ENCODE data around the gene OSTC. TPM values are rescaled to one million over a fixed set of nuclear protein-coding genes. Genes with fewer than 3 reads are reported as not detected.
A peak's percentile ranks its signal among the peaks of the same experiment; 100 is the strongest.

Gene OSTC
- total RNA-seq = 64.4 TPM
- long read RNA-seq, transcript OSTC-201 (4 exons, 1,077 nt) = major isoform, 70 of 74 reads
- long read RNA-seq, partial matches to known transcripts = 0 of 74 reads
- long read RNA-seq, other reads (novel, unspliced or antisense) = 1 of 74 reads

DNA sequence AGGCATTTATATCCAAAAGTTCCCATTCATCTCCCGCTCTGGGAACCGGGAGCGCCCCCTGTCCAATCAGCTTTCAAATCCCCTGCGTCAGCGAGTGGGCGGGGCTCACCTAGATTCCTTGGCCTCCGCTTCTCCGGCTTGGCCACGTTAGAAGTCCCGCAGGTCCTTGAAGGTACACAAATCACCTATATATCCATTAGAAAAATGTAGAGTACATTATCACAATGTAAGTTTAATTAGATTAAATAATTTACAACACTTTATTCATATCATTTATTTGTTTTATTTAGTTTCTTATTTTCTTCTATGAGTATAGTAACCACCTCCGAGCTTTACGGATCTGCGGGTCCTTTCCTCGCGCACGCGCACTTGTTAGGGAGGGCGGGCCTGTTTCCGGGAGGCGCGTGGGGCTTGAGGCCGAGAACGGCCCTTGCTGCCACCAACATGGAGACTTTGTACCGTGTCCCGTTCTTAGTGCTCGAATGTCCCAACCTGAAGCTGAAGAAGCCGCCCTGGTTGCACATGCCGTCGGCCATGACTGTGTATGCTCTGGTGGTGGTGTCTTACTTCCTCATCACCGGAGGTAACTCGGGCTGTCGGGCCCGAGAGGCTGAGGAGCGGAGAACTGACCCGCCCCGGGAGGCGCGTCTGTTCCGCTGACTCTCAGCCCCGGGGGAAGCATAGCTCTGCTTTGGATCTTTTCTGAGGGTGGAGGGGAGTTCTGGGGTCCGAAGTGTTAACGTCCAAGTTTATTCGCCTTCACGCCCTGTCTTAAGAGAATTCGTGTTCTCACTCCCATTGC is at the start of gene OSTC:
OSTC (plus strand) TSS at position 388 of the 802 bp plus-strand sequence; CDS start at position 445, 57 bp downstream.
- Histone ChIP-seq H3K27ac (peak within 1 kb of the TSS; percentile 92), H3K4me1 (peaks cover 23% of the 10 kb centered on the region), H3K27me3 (ENCODE audit: low read depth) (no peaks in the 10 kb centered on the region), H3K36me3 (no peaks in the 10 kb centered on the region), H3K9me3 (no peaks in the 10 kb centered on the region), H3K4me3 (peak within 1 kb of the TSS; percentile 89)
- DNase-seq = peak; percentile 97
- TF ChIP-seq, protein P1, sequence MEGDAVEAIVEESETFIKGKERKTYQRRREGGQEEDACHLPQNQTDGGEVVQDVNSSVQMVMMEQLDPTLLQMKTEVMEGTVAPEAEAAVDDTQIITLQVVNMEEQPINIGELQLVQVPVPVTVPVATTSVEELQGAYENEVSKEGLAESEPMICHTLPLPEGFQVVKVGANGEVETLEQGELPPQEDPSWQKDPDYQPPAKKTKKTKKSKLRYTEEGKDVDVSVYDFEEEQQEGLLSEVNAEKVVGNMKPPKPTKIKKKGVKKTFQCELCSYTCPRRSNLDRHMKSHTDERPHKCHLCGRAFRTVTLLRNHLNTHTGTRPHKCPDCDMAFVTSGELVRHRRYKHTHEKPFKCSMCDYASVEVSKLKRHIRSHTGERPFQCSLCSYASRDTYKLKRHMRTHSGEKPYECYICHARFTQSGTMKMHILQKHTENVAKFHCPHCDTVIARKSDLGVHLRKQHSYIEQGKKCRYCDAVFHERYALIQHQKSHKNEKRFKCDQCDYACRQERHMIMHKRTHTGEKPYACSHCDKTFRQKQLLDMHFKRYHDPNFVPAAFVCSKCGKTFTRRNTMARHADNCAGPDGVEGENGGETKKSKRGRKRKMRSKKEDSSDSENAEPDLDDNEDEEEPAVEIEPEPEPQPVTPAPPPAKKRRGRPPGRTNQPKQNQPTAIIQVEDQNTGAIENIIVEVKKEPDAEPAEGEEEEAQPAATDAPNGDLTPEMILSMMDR (IDR thresholded peaks at IDR 0.05) = peak; percentile 41
- intact Hi-C loops (cut with DNase I) = no loop called here
- peak; percentile 98 to 99 for ATAC-seq

DNA sequence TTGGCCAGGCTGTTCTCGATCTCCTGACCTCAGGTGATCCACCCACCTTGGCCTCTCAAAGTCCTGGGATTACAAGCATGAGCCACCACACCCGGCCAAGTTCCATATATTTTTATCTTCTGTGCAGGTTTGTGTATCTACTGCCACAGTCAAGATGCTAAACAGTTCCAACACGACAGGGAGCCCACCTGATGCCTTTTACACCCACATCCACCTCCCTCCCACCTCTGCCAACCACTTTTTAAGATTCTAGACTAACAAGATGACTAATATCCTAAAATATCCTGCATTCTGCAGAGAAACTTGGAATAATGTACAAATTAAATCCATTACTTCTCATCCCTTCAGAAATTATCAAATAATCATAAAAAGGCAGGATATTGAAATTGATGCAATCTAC is 49.3 kb upstream of the OSTC start:
- Histone ChIP-seq H3K36me3 (no peaks in the 10 kb centered on the region), H3K9me3 (no peaks in the 10 kb centered on the region), H3K4me1 (no peaks in the 10 kb centered on the region), H3K27me3 (ENCODE audit: low read depth) (no peaks in the 10 kb centered on the region), H3K27ac (no peak overlapping the region), H3K4me3 (no peak overlapping the region)
- no peak for DNase-seq
- intact Hi-C loops (cut with DNase I) = no loop called here
- ATAC-seq = no peak
- TF ChIP-seq, protein P1 (IDR thresholded peaks at IDR 0.05) = no peak

DNA sequence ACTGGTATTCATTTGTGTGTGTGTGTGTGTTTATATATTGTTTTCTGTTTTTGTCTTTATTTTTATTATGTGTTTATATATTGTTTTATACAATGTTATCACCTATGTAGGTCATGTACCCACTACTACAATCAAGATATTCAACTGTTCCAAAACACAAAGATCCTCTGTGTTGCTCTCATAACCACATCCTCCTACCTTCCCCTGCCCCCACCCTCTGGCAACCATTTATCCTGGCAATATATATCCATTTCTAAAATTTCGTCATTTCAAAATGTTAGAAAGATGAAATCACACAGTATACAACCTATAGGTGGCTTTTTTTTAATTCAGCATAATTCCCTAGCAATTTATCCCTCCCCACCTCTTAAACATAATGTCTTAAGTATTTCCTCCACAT is 48.9 kb upstream of the OSTC start:
- H3K9me3 ChIP-seq = no peaks in the 10 kb centered on the region
- no peaks in the 10 kb centered on the region for H3K36me3 ChIP-seq
- H3K4me3 ChIP-seq = no peak overlapping the region
- H3K27ac ChIP-seq = no peak overlapping the region
- H3K4me1 ChIP-seq = no peaks in the 10 kb centered on the region
- no peaks in the 10 kb centered on the region for H3K27me3 ChIP-seq (ENCODE audit: low read depth)
- DNase-seq (no peak), ATAC-seq (no peak)
- TF ChIP-seq, protein P1 (IDR thresholded peaks at IDR 0.05) = no peak
- intact Hi-C loops (cut with DNase I) = no loop called here

DNA sequence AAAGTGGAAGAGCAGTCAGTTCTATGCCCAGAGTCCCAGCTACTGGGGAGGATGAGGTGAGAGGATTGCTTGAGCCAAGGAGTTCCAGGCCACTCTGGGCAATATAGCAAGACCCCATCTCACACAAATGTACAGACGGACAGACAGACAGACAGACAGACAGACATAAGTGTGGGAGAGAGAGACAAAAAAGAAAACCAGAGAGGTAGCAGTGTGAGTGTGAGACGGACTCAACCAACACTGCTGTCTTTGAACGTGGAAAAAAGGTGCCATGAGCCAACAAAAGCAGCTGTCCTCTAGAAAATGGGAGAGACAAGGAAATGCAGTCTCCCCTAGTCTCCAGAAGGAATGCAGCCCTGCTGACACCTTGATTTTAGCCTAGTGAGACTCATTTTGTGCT is 48.2 kb upstream of the OSTC start:
- ATAC-seq (no peak), DNase-seq (no peak)
- Histone ChIP-seq H3K9me3 (no peaks in the 10 kb centered on the region), H3K36me3 (no peaks in the 10 kb centered on the region), H3K4me3 (no peak overlapping the region), H3K27ac (no peak overlapping the region), H3K4me1 (no peaks in the 10 kb centered on the region), H3K27me3 (ENCODE audit: low read depth) (no peaks in the 10 kb centered on the region)
- intact Hi-C loops (cut with DNase I) = no loop called here
- TF ChIP-seq, protein P1 (IDR thresholded peaks at IDR 0.05) = no peak

DNA sequence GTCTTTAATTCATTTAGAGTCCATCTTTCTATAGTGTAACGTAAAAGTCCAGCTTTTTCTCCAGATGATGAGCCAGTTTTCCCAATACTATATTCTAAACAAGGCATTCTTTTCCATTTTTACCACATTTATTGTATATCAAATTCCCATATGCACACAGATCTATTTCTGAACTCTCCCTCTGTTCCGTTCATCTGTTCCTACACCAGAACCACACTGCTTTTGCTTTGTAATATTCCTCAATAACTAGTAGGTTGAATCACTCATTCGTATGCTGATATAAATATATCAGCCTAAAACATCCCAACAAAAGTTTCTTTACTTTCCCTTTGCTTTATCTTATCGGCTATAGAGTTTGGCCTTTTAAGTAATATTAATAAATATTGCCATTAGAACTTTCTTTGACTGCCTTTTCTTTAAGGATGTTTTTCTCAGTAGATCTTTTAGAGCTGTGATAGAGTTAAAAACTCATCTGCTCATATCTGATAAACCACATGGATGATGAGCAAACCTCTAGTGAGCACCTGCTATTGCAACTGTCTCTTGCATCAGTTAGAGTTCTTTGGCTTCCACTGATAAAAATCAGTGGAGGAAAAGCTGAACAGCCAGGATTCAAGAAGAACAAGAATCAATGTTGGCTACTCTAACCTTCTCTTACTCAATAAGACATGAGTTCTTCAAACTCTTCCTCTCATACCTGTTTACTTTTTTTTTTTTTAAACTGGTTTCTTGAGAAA is 43.2 kb upstream of the OSTC start:
- no peak for DNase-seq
- Histone ChIP-seq H3K9me3 (no peaks in the 10 kb centered on the region), H3K4me3 (no peak overlapping the region), H3K27me3 (ENCODE audit: low read depth) (no peaks in the 10 kb centered on the region), H3K36me3 (no peaks in the 10 kb centered on the region), H3K27ac (no peak overlapping the region), H3K4me1 (no peaks in the 10 kb centered on the region)
- no peak for ATAC-seq
- TF ChIP-seq, protein P1 (IDR thresholded peaks at IDR 0.05) = no peak
- intact Hi-C loops (cut with DNase I) = no loop called here
